C4-2B (cell line): ENCODE data around the gene CHRM1.
"Not testable (repeated sequence)": the region's sequence is repeated elsewhere in the genome, so short reads cannot be mapped to it uniquely, and the experiment has no call there.

Experiments used
- ZFX ChIP-seq: fragments of 450-650 bp; IDR thresholded peaks from 2 replicates; pipeline ENCODE4 v1.6.1; 2017
- TF ChIP-seq, protein P1 (sequence below): fragments of 450-650 bp; conservative IDR thresholded peaks from 2 replicates; pipeline ENCODE4 v1.5.1; 2017; ENCODE audit warnings: mild to moderate bottlenecking

DNA sequence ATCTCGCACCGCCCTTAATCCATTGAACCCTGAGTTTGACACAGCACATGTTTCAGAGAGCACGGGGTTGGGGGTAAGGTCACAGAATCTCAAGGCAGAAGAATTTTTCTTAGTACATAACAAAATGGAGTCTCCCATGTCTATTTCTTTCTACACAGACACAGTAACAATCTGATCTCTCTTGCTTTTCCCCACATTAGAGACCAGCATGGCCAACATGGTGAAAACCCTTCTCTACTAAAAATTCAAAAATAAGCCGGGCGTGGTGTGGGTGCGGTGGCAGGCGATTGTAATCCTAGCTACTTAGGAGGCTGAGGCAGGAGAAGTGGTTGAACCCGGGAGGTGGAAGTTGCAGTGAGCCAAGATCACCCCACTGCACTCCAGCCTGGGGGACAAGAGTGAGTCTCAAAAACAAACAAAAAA, 61.9 kb downstream of the CHRM1 start:
- TF ChIP-seq, protein P1, sequence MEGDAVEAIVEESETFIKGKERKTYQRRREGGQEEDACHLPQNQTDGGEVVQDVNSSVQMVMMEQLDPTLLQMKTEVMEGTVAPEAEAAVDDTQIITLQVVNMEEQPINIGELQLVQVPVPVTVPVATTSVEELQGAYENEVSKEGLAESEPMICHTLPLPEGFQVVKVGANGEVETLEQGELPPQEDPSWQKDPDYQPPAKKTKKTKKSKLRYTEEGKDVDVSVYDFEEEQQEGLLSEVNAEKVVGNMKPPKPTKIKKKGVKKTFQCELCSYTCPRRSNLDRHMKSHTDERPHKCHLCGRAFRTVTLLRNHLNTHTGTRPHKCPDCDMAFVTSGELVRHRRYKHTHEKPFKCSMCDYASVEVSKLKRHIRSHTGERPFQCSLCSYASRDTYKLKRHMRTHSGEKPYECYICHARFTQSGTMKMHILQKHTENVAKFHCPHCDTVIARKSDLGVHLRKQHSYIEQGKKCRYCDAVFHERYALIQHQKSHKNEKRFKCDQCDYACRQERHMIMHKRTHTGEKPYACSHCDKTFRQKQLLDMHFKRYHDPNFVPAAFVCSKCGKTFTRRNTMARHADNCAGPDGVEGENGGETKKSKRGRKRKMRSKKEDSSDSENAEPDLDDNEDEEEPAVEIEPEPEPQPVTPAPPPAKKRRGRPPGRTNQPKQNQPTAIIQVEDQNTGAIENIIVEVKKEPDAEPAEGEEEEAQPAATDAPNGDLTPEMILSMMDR: not testable (repeated sequence)
- TF ChIP-seq ZFX: not testable (repeated sequence)
